HepG2 (cell line): Measurements from ENCODE around the gene RRP36. TPM values are rescaled to one million over a fixed set of nuclear protein-coding genes. Genes with fewer than 3 reads are reported as not detected.

Source experiments
- ATAC-seq: fragments of 200-7000 bp; cut with Tn5 transposase; 3 replicates; pipeline ENCODE4 v1.9.1; 2020; ENCODE audit warnings: mild to moderate bottlenecking, moderate library complexity
- BruUV-seq: library from RNA; stranded (reverse); fragments of 400-500 nt; replicated peaks from 2 replicates; lab custom pipeline; 2021; lab: Mats Ljungman, UMichigan
- CTCF ChIA-PET: fragments of 300-600 bp; formaldehyde crosslinking; extraction: SDS; loops from one replicate; lab custom pipeline; 2021; ENCODE audit warnings: low total read pairs, inconsistent platforms, low intra/inter-chr PET ratio; lab: Yijun Ruan, JAX
- POLR2A ChIA-PET: fragments of 350-600 bp; sonication (Branson Sonifier 250); formaldehyde crosslinking; loops from one replicate; lab custom pipeline; 2020; ENCODE audit warnings: antibody characterized with exemption, inconsistent platforms; lab: Yijun Ruan, JAX
- DNase-seq: peaks from one replicate; pipeline ENCODE4 v3.0.0-alpha.2; 2015; ENCODE audit warnings: low spot score
- FAIRE-seq: peaks from 3 replicates; lab custom pipeline; 2011; peaks lifted over from hg19 to GRCh38; lab: Jason Lieb, UNC
- H2AFZ ChIP-seq: one replicate; pipeline ENCODE4 v1.6.1; 2011; ENCODE audit warnings: low read length, inconsistent platforms
- H3K27ac ChIP-seq: fragments of 300-600 bp; 3 replicates; pipeline ENCODE4 v1.8.0; 2011; ENCODE audit warnings: mixed run types, mild to moderate bottlenecking, mixed read lengths, low read length, inconsistent platforms; ENCODE audit not compliant: insufficient read depth; ENCODE audit errors: extremely low read length
- H3K27me3 ChIP-seq, 2 experiments: fragments of 200-600 bp in 1 of 2; 2 replicates in 1 of 2; 3 replicates in 1 of 2; pipeline versions ENCODE4 v1.6.0 to v1.8.0; 2011; ENCODE audit warnings: low read length in 2 of 2, mild to moderate bottlenecking in 2 of 2, moderate library complexity in 2 of 2, inconsistent platforms in 1 of 2; ENCODE audit not compliant: insufficient read depth in 2 of 2, control insufficient read depth in 1 of 2
- H3K36me3 ChIP-seq, 2 experiments: fragments of 200-600 bp in 1 of 2; replicated peaks in 1 of 2; 2 replicates in 1 of 2; 3 replicates in 1 of 2; pipeline versions ENCODE4 v1.5.1 to v1.8.0; 2011; ENCODE audit warnings: low read length in 2 of 2, inconsistent platforms in 1 of 2; ENCODE audit not compliant: insufficient read depth in 2 of 2, control insufficient read depth in 1 of 2
- H3K4me1 ChIP-seq: 2 replicates; pipeline ENCODE4 v1.5.1; 2012; ENCODE audit warnings: low read length, inconsistent platforms; ENCODE audit not compliant: insufficient read depth
- H3K4me2 ChIP-seq: 2 replicates; pipeline ENCODE4 v1.6.0; 2011; ENCODE audit warnings: low read depth, low read length, inconsistent platforms
- H3K4me3 ChIP-seq, 3 experiments: fragments of 200-600 bp in 1 of 3; sonication (generic), shearing (Covaris generic) in 1 of 3; replicated peaks in 1 of 3; 2 replicates each; pipeline ENCODE4 v1.5.1; 2011 to 2016; ENCODE audit warnings: low read length in 3 of 3, inconsistent platforms in 2 of 3, low read depth in 2 of 3, mild to moderate bottlenecking in 2 of 3, control low read depth in 1 of 3, mixed read lengths in 1 of 3; ENCODE audit not compliant: insufficient read depth in 1 of 3
- H3K79me2 ChIP-seq: one replicate; pipeline ENCODE4 v1.6.1; 2011; ENCODE audit warnings: low read length, inconsistent platforms; ENCODE audit not compliant: insufficient read depth
- H3K9ac ChIP-seq: 2 replicates; pipeline ENCODE4 v1.6.0; 2011; ENCODE audit warnings: mild to moderate bottlenecking, low read depth, low read length, inconsistent platforms; ENCODE audit not compliant: insufficient read depth
- H3K9me3 ChIP-seq: 2 replicates; pipeline ENCODE4 v1.5.1; 2012; ENCODE audit warnings: mild to moderate bottlenecking, low read length
- H4K20me1 ChIP-seq: 2 replicates; pipeline ENCODE4 v1.6.0; 2011; ENCODE audit warnings: inconsistent platforms, mild to moderate bottlenecking, low read length, moderate library complexity; ENCODE audit not compliant: insufficient read depth
- IKZF1 ChIP-seq: fragments of 450-650 bp; IDR thresholded peaks from 2 replicates; pipeline ENCODE4 v1.7.1; 2016
- PATZ1 ChIP-seq: sonication (generic); formaldehyde crosslinking; IDR thresholded peaks from 2 replicates; pipeline ENCODE4 v1.4.0; 2020; ENCODE audit warnings: missing genetic modification reagents
- YEATS4 ChIP-seq: sonication (generic); formaldehyde crosslinking; IDR thresholded peaks from 2 replicates; pipeline ENCODE4 v1.4.0; 2020; ENCODE audit warnings: missing genetic modification reagents, borderline replicate concordance
- ZBTB37 ChIP-seq: sonication (generic); formaldehyde crosslinking; IDR thresholded peaks from 2 replicates; pipeline ENCODE4 v1.4.0; 2020; ENCODE audit warnings: mild to moderate bottlenecking, missing genetic modification reagents
- ZMYM3 ChIP-seq: sonication (generic); formaldehyde crosslinking; IDR thresholded peaks from 2 replicates; pipeline ENCODE4 v1.5.1; 2020; ENCODE audit warnings: mild to moderate bottlenecking, missing genetic modification reagents
- ZNF138 ChIP-seq: sonication (generic); formaldehyde crosslinking; IDR thresholded peaks from 2 replicates; pipeline ENCODE4 v1.5.0; 2020; ENCODE audit warnings: mild to moderate bottlenecking, low read depth, missing genetic modification reagents
- ZNF550 ChIP-seq: sonication (generic); formaldehyde crosslinking; IDR thresholded peaks from 2 replicates; pipeline ENCODE4 v1.4.0; 2020; ENCODE audit warnings: mild to moderate bottlenecking, missing genetic modification reagents, borderline replicate concordance
- ZNF615 ChIP-seq: sonication (generic); formaldehyde crosslinking; IDR thresholded peaks from 2 replicates; pipeline ENCODE4 v1.5.0; 2020; ENCODE audit warnings: mild to moderate bottlenecking, missing genetic modification reagents, borderline replicate concordance
- ZNF768 ChIP-seq: sonication (generic); formaldehyde crosslinking; IDR thresholded peaks from 2 replicates; pipeline ENCODE4 v1.4.0; 2020; ENCODE audit warnings: missing genetic modification reagents
- WGBS: methylation state at CpG from one replicate; pipeline ENCODE4 v1.1.6; 2017; ENCODE audit warnings: low lambda C conversion rate; 5-methylcytosine and 5-hydroxymethylcytosine counted together
- in situ Hi-C: cut with HindIII; loops from 2 replicates; pipeline ENCODE4 v1.10.0; 2017; ENCODE audit warnings: low pct_unique_long_range_greater_than_20kb; ENCODE audit not compliant: extremely low pct_ligation_motif_present
- intact Hi-C: fragments of 100-400 bp; cut with micrococcal nuclease; formaldehyde crosslinking; loops from one replicate; pipeline ENCODE4 v1.10.0; 2022; ENCODE audit not compliant: unreplicated experiment
- polyA plus RNA-seq, 8 experiments: library from polyadenylated mRNA; depleted of rRNA in 3 of 8; stranded (reverse) in 7 of 8; unstranded in 1 of 8; fragments of >200 nt; fragmentation: Illumina TruSeq in 4 of 8; extraction: Trizol in 4 of 8; gene quantifications; 2 replicates each; pipeline versions ENCODE4 v1.2.1 to v1.2.3, GENCODE V29; 2011 to 2016; ENCODE audit warnings: low read depth in 4 of 8, missing spikeins in 1 of 8, mixed read lengths in 1 of 8; ENCODE audit not compliant: insufficient read depth in 1 of 8
- total RNA-seq, 5 experiments: library from RNA; depleted of rRNA; stranded (reverse); fragments of >200 nt; fragmentation: Illumina TruSeq; extraction: Trizol; gene quantifications; 2 replicates each; pipeline ENCODE4 v1.2.3, GENCODE V29; 2016; ENCODE audit warnings: low read depth in 1 of 5

The RRP36 gene
- total and polyA plus RNA-seq, 2 of the 13 experiments (the other 11 are each of a cell fraction or from before 2014, with no cell fraction given): 29.5 to 144 TPM

GRCh38 chr6:43077981-43078511 lies 56.6 kb downstream of the RRP36 start:
- in situ Hi-C loops: loop anchor here (5.0 to 10.0 kb wide), 2 partner anchors 47 to 64 kb away; no protein-coding TSS in a partner anchor
- Histone ChIP-seq H3K4me1 (peaks cover 61% of the 10 kb centered on the region), H3K4me3 (peak overlapping the region; percentile 99 to 100 (median 100)), H3K4me2 (peak overlapping the region; percentile 94), H3K79me2 (peaks cover 61% of the 10 kb centered on the region), H4K20me1 (peaks cover 8% of the 10 kb centered on the region; the same call in 1 of the 2 replicates), H3K9me3 (no peaks in the 10 kb centered on the region), H3K9ac (peak overlapping the region; percentile 91), H3K36me3 (peaks cover 0 to 1% of the 10 kb centered on the region in 2 experiments; a peak in 2 of 5 replicates), H2AFZ (no peak overlapping the region), H3K27me3 (no peaks in the 10 kb centered on the region; a peak in 1 of 5 replicates), H3K27ac (peak overlapping the region; percentile 34)
- FAIRE-seq: no peak
- TF ChIP-seq ZBTB37 (CRISPR knock-in tag) (peak; percentile 38; the same call in 1 of the 2 replicates), ZNF768 (CRISPR knock-in tag) (peak; percentile 38; the same call in 1 of the 2 replicates), PATZ1 (0 out of 2 replicates have a peak, but pooled peaks have one; percentile 38), IKZF1 (no peak), ZNF138 (CRISPR knock-in tag) (no peak), ZNF550 (CRISPR knock-in tag) (0 out of 2 replicates have a peak, but pooled peaks have one; percentile 55), ZNF615 (no peak), YEATS4 (CRISPR knock-in tag) (no peak), ZMYM3 (CRISPR knock-in tag) (0 out of 2 replicates have a peak, but pooled peaks have one; percentile 19)
- no TSS peak for BruUV-seq
- intact Hi-C loops: loop anchor here (2.0 kb wide), 2 partner anchors 19 to 65 kb away; partner anchors contain the start of genes KLC4 and MRPL2
- DNase-seq: no peak
- POLR2A ChIA-PET: interaction anchor here (1.4 to 4.2 kb wide), 3 partner anchors 11 to 42 kb away, joined by 3 to 103 read pairs (median 67); partner anchors contain the start of genes KLC4 and MRPL2
- 90% methylated on average over 5 of the region's 6 CpGs for WGBS
- no peak for ATAC-seq
- CTCF ChIA-PET: no interaction called here
